ENCODE measurements around the gene NAV1.

DNA sequence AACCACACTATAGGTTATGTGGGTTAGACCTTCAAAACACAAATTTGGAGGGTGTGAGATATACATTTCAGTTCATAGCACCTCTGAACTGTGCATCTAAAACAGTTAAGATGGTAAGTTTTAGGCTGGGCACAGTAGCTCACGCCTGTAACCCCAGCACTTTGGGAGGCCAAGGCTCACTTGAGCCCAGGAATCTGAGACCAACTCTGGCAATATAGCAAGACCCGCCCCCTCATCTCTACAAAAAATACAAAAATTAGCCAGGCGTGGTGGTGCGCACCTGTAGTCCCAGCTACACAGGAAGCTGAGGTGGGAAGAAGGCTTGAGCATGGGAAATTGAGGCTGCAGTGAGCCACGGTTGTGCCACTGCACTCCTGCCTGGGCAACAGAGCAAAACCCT lies 47.9 kb downstream of the NAV1 start:
- TF ChIP-seq, protein P1, sequence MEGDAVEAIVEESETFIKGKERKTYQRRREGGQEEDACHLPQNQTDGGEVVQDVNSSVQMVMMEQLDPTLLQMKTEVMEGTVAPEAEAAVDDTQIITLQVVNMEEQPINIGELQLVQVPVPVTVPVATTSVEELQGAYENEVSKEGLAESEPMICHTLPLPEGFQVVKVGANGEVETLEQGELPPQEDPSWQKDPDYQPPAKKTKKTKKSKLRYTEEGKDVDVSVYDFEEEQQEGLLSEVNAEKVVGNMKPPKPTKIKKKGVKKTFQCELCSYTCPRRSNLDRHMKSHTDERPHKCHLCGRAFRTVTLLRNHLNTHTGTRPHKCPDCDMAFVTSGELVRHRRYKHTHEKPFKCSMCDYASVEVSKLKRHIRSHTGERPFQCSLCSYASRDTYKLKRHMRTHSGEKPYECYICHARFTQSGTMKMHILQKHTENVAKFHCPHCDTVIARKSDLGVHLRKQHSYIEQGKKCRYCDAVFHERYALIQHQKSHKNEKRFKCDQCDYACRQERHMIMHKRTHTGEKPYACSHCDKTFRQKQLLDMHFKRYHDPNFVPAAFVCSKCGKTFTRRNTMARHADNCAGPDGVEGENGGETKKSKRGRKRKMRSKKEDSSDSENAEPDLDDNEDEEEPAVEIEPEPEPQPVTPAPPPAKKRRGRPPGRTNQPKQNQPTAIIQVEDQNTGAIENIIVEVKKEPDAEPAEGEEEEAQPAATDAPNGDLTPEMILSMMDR (IDR thresholded peaks at IDR 0.05; ENCODE audit: low read depth, low read length, poor library complexity, severe bottlenecking) = no peak
- TF ChIP-seq EZH2phosphoT487 (IDR thresholded peaks at IDR 0.05; ENCODE audit: borderline replicate concordance, low read length) = no peak
